ENCODE measurements around the gene TLE2.
"Not testable (repeated sequence)": the region's sequence is repeated elsewhere in the genome, so short reads cannot be mapped to it uniquely, and the experiment has no call there.

The TLE2 gene

GRCh38 chr19:3055741-3056416 lies 26.8 kb upstream of the TLE2 start:
- DNase-seq, result peak; percentile 91

- DNase-seq, result no peak
Observed at GRCh38 chr19:3054972-3055740, 26.1 kb upstream of the TLE2 start.

GRCh38 chr19:3054265-3054971 lies 25.3 kb upstream of the TLE2 start:
- no peak for DNase-seq

GRCh38 chr19:3053780-3054179 lies 24.7 kb upstream of the TLE2 start:
- no peak for DNase-seq

- DNase-seq, result no peak
Observed at GRCh38 chr19:3053218-3053621, 24.1 kb upstream of the TLE2 start.

GRCh38 chr19:3050016-3050415 lies 20.9 kb upstream of the TLE2 start:
- not testable (repeated sequence) for DNase-seq

GRCh38 chr19:3049089-3049488 lies 20.0 kb upstream of the TLE2 start:
- no peak for DNase-seq

GRCh38 chr19:3048190-3048533 lies 19.1 kb upstream of the TLE2 start:
- DNase-seq, result no peak

- DNase-seq, result peak; percentile 83
Observed at GRCh38 chr19:3047496-3048189, 18.6 kb upstream of the TLE2 start.

- peak; percentile 83 for DNase-seq
Observed at GRCh38 chr19:3046698-3047495, 17.8 kb upstream of the TLE2 start.

GRCh38 chr19:3045885-3046697 lies 17.0 kb upstream of the TLE2 start:
- DNase-seq, result no peak

- DNase-seq, result no peak
Observed at GRCh38 chr19:3045191-3045590, 16.1 kb upstream of the TLE2 start.

- DNase-seq, result peak; percentile 71
Observed at GRCh38 chr19:3042621-3043267, 13.7 kb upstream of the TLE2 start.

GRCh38 chr19:3041761-3042620 lies 12.9 kb upstream of the TLE2 start:
- DNase-seq, result peak; percentile 79

GRCh38 chr19:3041327-3041726 lies 12.2 kb upstream of the TLE2 start:
- no peak for DNase-seq

GRCh38 chr19:3039641-3040077 lies 10.6 kb upstream of the TLE2 start:
- DNase-seq, result no peak

GRCh38 chr19:3039125-3039524 lies 10.0 kb upstream of the TLE2 start:
- DNase-seq, result no peak

- no peak for DNase-seq
Observed at GRCh38 chr19:3038214-3038613, 9.1 kb upstream of the TLE2 start.

GRCh38 chr19:3036977-3037544 lies 8.0 kb upstream of the TLE2 start:
- DNase-seq, result not testable (repeated sequence)
